WTC11 (cell line): ENCODE data around the gene ARCN1.

Experiments used
- FOXK1 ChIP-seq: sonication (generic); formaldehyde crosslinking; IDR thresholded peaks from 2 replicates; pipeline ENCODE4 v1.8.0; 2022; ENCODE audit warnings: mild to moderate bottlenecking, moderate library complexity, missing genetic modification reagents
- GABPB1 ChIP-seq: sonication (generic); formaldehyde crosslinking; IDR thresholded peaks from 2 replicates; pipeline ENCODE4 v1.8.1; 2023; ENCODE audit warnings: mild to moderate bottlenecking, missing genetic modification reagents
- NR1H2 ChIP-seq: sonication (generic); formaldehyde crosslinking; IDR thresholded peaks from 2 replicates; pipeline ENCODE4 v1.9.0; 2021; ENCODE audit warnings: mild to moderate bottlenecking, moderate library complexity, missing genetic modification reagents
- SP1 ChIP-seq: sonication (generic); formaldehyde crosslinking; conservative IDR thresholded peaks from 2 replicates; pipeline ENCODE4 v1.8.1; 2022; ENCODE audit warnings: missing genetic modification reagents
- TF ChIP-seq, protein P1 (sequence below): fragments of 200-600 bp; IDR thresholded peaks from 2 replicates; pipeline ENCODE4 v1.8.0; 2022; ENCODE audit warnings: antibody characterized with exemption
- TF ChIP-seq, protein P2 (sequence below): fragments of 250-450 bp; sonication (Bioruptor Pico); IDR thresholded peaks from 2 replicates; pipeline ENCODE4 v1.9.0; 2021; ENCODE audit warnings: mild to moderate bottlenecking, borderline replicate concordance

DNA sequence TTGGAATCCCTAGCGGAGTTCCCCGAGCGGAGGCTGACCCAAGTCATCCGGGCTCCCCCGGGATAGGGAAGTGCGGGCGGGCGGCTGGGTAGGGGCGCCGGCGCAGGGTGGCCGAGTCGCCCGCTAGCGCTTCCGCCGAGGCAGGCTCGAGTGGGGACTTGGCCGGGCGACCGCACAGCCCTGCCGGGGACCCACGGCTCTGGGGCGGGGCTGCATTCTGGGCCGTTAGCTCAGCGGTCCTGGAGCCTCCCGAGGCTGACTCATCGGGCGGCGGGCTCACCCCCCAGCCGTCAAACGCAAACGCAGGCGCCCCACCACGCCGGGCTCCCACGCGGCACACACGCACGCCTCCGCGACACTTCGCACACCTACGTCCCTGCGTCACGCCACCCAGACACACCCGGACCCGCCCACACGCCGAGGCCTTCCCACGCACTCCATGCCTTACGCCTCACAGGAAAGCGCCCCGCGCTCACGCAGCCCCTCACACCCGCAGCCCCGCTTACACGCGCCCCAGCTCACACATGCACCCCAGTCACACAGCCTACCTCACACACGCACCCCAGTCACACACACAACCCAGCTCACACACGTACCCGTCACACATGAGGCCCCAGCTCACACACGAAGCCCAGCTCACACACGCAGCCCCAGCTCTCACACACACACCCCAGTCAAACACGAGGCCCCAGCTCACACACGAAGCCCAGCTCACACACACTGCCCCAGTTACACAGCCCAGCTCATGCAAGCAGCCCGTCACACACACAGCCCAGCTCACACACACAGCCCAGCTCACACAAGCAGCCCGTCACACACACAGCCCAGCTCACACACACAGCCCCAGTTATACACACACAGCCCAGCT is 36.4 kb downstream of the ARCN1 start:
- TF ChIP-seq, protein P1, sequence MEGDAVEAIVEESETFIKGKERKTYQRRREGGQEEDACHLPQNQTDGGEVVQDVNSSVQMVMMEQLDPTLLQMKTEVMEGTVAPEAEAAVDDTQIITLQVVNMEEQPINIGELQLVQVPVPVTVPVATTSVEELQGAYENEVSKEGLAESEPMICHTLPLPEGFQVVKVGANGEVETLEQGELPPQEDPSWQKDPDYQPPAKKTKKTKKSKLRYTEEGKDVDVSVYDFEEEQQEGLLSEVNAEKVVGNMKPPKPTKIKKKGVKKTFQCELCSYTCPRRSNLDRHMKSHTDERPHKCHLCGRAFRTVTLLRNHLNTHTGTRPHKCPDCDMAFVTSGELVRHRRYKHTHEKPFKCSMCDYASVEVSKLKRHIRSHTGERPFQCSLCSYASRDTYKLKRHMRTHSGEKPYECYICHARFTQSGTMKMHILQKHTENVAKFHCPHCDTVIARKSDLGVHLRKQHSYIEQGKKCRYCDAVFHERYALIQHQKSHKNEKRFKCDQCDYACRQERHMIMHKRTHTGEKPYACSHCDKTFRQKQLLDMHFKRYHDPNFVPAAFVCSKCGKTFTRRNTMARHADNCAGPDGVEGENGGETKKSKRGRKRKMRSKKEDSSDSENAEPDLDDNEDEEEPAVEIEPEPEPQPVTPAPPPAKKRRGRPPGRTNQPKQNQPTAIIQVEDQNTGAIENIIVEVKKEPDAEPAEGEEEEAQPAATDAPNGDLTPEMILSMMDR: no peak
- TF ChIP-seq NR1H2: no peak
- no peak for TF ChIP-seq GABPB1 (CRISPR knock-in tag)
- TF ChIP-seq SP1 (CRISPR knock-in tag): no peak
- TF ChIP-seq FOXK1 (CRISPR knock-in tag): no peak; the same call in 1 of the 2 replicates
- TF ChIP-seq, protein P2, sequence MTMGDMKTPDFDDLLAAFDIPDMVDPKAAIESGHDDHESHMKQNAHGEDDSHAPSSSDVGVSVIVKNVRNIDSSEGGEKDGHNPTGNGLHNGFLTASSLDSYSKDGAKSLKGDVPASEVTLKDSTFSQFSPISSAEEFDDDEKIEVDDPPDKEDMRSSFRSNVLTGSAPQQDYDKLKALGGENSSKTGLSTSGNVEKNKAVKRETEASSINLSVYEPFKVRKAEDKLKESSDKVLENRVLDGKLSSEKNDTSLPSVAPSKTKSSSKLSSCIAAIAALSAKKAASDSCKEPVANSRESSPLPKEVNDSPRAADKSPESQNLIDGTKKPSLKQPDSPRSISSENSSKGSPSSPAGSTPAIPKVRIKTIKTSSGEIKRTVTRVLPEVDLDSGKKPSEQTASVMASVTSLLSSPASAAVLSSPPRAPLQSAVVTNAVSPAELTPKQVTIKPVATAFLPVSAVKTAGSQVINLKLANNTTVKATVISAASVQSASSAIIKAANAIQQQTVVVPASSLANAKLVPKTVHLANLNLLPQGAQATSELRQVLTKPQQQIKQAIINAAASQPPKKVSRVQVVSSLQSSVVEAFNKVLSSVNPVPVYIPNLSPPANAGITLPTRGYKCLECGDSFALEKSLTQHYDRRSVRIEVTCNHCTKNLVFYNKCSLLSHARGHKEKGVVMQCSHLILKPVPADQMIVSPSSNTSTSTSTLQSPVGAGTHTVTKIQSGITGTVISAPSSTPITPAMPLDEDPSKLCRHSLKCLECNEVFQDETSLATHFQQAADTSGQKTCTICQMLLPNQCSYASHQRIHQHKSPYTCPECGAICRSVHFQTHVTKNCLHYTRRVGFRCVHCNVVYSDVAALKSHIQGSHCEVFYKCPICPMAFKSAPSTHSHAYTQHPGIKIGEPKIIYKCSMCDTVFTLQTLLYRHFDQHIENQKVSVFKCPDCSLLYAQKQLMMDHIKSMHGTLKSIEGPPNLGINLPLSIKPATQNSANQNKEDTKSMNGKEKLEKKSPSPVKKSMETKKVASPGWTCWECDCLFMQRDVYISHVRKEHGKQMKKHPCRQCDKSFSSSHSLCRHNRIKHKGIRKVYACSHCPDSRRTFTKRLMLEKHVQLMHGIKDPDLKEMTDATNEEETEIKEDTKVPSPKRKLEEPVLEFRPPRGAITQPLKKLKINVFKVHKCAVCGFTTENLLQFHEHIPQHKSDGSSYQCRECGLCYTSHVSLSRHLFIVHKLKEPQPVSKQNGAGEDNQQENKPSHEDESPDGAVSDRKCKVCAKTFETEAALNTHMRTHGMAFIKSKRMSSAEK: no peak
